Keratinocyte (primary cell): ENCODE measurements around the gene SETD7.

Source experiments
- CTCF ChIP-seq, 3 experiments: IDR thresholded peaks in 1 of 3; conservative IDR thresholded peaks in 1 of 3; optimal IDR thresholded peaks in 1 of 3; 2 replicates in 2 of 3; 3 replicates in 1 of 3; pipeline versions ENCODE3 to v1.5.1; 2011; ENCODE audit warnings: low read length in 3 of 3, mild to moderate bottlenecking in 3 of 3, moderate library complexity in 2 of 3, control low read depth in 1 of 3, inconsistent platforms in 1 of 3; ENCODE audit not compliant: insufficient read depth in 2 of 3; ENCODE audit errors: extremely low read depth in 1 of 3
- EZH2 ChIP-seq: IDR thresholded peaks from one replicate; pipeline ENCODE4 v1.6.1; 2012; ENCODE audit warnings: inconsistent platforms, mild to moderate bottlenecking, low read length, moderate library complexity

- TF ChIP-seq CTCF (optimal IDR thresholded peaks at IDR 0.05 in 1 of 3, IDR thresholded peaks at IDR 0.05 in 1 of 3, conservative IDR thresholded peaks at IDR 0.05 in 1 of 3; ENCODE audit: extremely low read depth in 1 of 3, insufficient read depth in 2 of 3, low read length in 3 of 3) (no peak), EZH2 (no peak)
Observed at GRCh38 chr4:139600662-139601061, 44.6 kb upstream of the SETD7 start.
